ENCODE results near the gene LGALSL.

The LGALSL gene

GRCh38 chr2:64454386-64455332 lies 697 bp downstream of the LGALSL start:
- Histone ChIP-seq H2AFZ (ENCODE audit: low read length) (peak overlapping the region; percentile 61), H4K20me1 (ENCODE audit: insufficient read depth, low read length) (no peaks in the 10 kb centered on the region), H3K9ac (ENCODE audit: low read length) (peak overlapping the region; percentile 68; the same call in 1 of the 2 replicates), H3K27me3 (replicated peaks; ENCODE audit: insufficient read depth, low read length) (no peaks in the 10 kb centered on the region), H3K4me1 (ENCODE audit: low read length) (peaks cover 11% of the 10 kb centered on the region), H3F3A (ENCODE audit: insufficient read depth, low read length) (peaks cover 12% of the 10 kb centered on the region; the same call in 1 of the 2 replicates), H3K4me3 (ENCODE audit: low read length) (peak overlapping the region; percentile 74), H3K4me2 (ENCODE audit: low read depth, low read length) (peak overlapping the region; percentile 84), H3K9me2 (replicated peaks; ENCODE audit: insufficient read depth, low read length) (no peaks in the 10 kb centered on the region), H3K27ac (ENCODE audit: low read length) (no peak overlapping the region), H3K9me3 (replicated peaks; ENCODE audit: insufficient read depth, low read length) (no peaks in the 10 kb centered on the region), H3K79me2 (ENCODE audit: low read length) (no peaks in the 10 kb centered on the region), H3K36me3 (replicated peaks; ENCODE audit: insufficient read depth, low read length) (no peaks in the 10 kb centered on the region)
- DNase-seq = peak; percentile 57
- no peak for TF ChIP-seq CTCF (IDR thresholded peaks at IDR 0.05; ENCODE audit: low read length)
- no peak for TF ChIP-seq EZH2phosphoT487 (IDR thresholded peaks at IDR 0.05; ENCODE audit: low read length)
- TF ChIP-seq EZH2 (optimal IDR thresholded peaks at IDR 0.05; ENCODE audit: low read depth, low read length) = no peak

- Histone ChIP-seq H2AFZ (ENCODE audit: low read length) (no peak overlapping the region), H3K36me3 (replicated peaks; ENCODE audit: insufficient read depth, low read length) (no peaks in the 10 kb centered on the region), H3K27me3 (replicated peaks; ENCODE audit: insufficient read depth, low read length) (no peaks in the 10 kb centered on the region), H3K27ac (ENCODE audit: low read length) (no peak overlapping the region), H3K9ac (ENCODE audit: low read length) (no peak overlapping the region), H3K4me2 (ENCODE audit: low read depth, low read length) (peak overlapping the region; percentile 84; the same call in 1 of the 2 replicates), H3K79me2 (ENCODE audit: low read length) (no peaks in the 10 kb centered on the region), H3K9me3 (replicated peaks; ENCODE audit: insufficient read depth, low read length) (no peaks in the 10 kb centered on the region), H4K20me1 (ENCODE audit: insufficient read depth, low read length) (no peaks in the 10 kb centered on the region), H3K9me2 (replicated peaks; ENCODE audit: insufficient read depth, low read length) (no peaks in the 10 kb centered on the region), H3F3A (ENCODE audit: insufficient read depth, low read length) (peaks cover 12% of the 10 kb centered on the region; the same call in 1 of the 2 replicates), H3K4me1 (ENCODE audit: low read length) (peaks cover 11% of the 10 kb centered on the region), H3K4me3 (ENCODE audit: low read length) (no peak overlapping the region)
- no peak for DNase-seq
- TF ChIP-seq EZH2 (optimal IDR thresholded peaks at IDR 0.05; ENCODE audit: low read depth, low read length) (no peak), CTCF (IDR thresholded peaks at IDR 0.05; ENCODE audit: low read length) (no peak), EZH2phosphoT487 (IDR thresholded peaks at IDR 0.05; ENCODE audit: low read length) (no peak)
These were observed 1.6 kb downstream of the LGALSL start for GRCh38 chr2:64455545-64455944.

GRCh38 chr2:64456293-64456692 lies 2.3 kb downstream of the LGALSL start:
- DNase-seq = no peak
- Histone ChIP-seq H4K20me1 (ENCODE audit: insufficient read depth, low read length) (no peaks in the 10 kb centered on the region), H3K4me3 (ENCODE audit: low read length) (no peak overlapping the region), H3K27ac (ENCODE audit: low read length) (no peak overlapping the region), H3K9me3 (replicated peaks; ENCODE audit: insufficient read depth, low read length) (no peaks in the 10 kb centered on the region), H2AFZ (ENCODE audit: low read length) (no peak overlapping the region), H3F3A (ENCODE audit: insufficient read depth, low read length) (peaks cover 12% of the 10 kb centered on the region; the same call in 1 of the 2 replicates), H3K36me3 (replicated peaks; ENCODE audit: insufficient read depth, low read length) (no peaks in the 10 kb centered on the region), H3K9me2 (replicated peaks; ENCODE audit: insufficient read depth, low read length) (no peaks in the 10 kb centered on the region), H3K79me2 (ENCODE audit: low read length) (no peaks in the 10 kb centered on the region), H3K9ac (ENCODE audit: low read length) (no peak overlapping the region), H3K27me3 (replicated peaks; ENCODE audit: insufficient read depth, low read length) (no peaks in the 10 kb centered on the region), H3K4me1 (ENCODE audit: low read length) (peaks cover 11% of the 10 kb centered on the region), H3K4me2 (ENCODE audit: low read depth, low read length) (no peak overlapping the region)
- TF ChIP-seq CTCF (IDR thresholded peaks at IDR 0.05; ENCODE audit: low read length) = no peak
- no peak for TF ChIP-seq EZH2 (optimal IDR thresholded peaks at IDR 0.05; ENCODE audit: low read depth, low read length)
- TF ChIP-seq EZH2phosphoT487 (IDR thresholded peaks at IDR 0.05; ENCODE audit: low read length) = no peak
